CD8-positive, alpha-beta memory T cell (primary cell): ENCODE measurements around the gene UCK2. TPM values are rescaled to one million over a fixed set of nuclear protein-coding genes. Genes with fewer than 3 reads are reported as not detected.

ENCODE experiments used
- CTCF ChIA-PET: fragments of 350-600 bp; sonication (Branson Sonifier 250); formaldehyde crosslinking; loops from one replicate; lab custom pipeline; 2021; ENCODE audit warnings: antibody characterized with exemption; lab: Charles Lee
- POLR2A ChIA-PET: fragments of 350-600 bp; sonication (Branson Sonifier 250); formaldehyde crosslinking; loops from one replicate; lab custom pipeline; 2021; ENCODE audit warnings: antibody characterized with exemption; lab: Charles Lee
- DNase-seq, 5 donors: peaks; one replicate each; pipeline versions ENCODE4 v3.0.0 to v3.0.0-alpha.2; 2020 to 2022; ENCODE audit warnings: mixed read lengths in 1 of 5
- H3K27ac ChIP-seq: one replicate; pipeline ENCODE4 v1.7.0; 2013; ENCODE audit warnings: low read depth, mild to moderate bottlenecking, low read length, moderate library complexity
- H3K27me3 ChIP-seq: 2 replicates; pipeline ENCODE4 v1.7.0; 2013; ENCODE audit warnings: low read length, mild to moderate bottlenecking; ENCODE audit not compliant: insufficient read depth, poor library complexity, severe bottlenecking
- H3K36me3 ChIP-seq: 2 replicates; pipeline ENCODE4 v1.7.0; 2013; ENCODE audit warnings: mild to moderate bottlenecking, low read length, moderate library complexity; ENCODE audit not compliant: insufficient read depth
- H3K4me1 ChIP-seq: 2 replicates; pipeline ENCODE4 v1.7.0; 2013; ENCODE audit warnings: mild to moderate bottlenecking, low read length, moderate library complexity; ENCODE audit not compliant: insufficient read depth
- H3K4me3 ChIP-seq: 2 replicates; pipeline ENCODE4 v1.7.0; 2013; ENCODE audit warnings: mild to moderate bottlenecking, low read length
- H3K9me3 ChIP-seq: 2 replicates; pipeline ENCODE4 v1.7.0; 2013; ENCODE audit warnings: mild to moderate bottlenecking, low read length
- H3K27ac Mint-ChIP-seq, 8 donors: one replicate each; pipeline ENCODE4 v1.8.0; 2020 to 2021; ENCODE audit warnings: mixed read lengths in 8 of 8, mild to moderate bottlenecking in 6 of 8, inconsistent platforms in 3 of 8, moderate library complexity in 3 of 8
- H3K27me3 Mint-ChIP-seq, 2 donors: one replicate each; pipeline ENCODE4 v1.8.0; 2020 to 2021; ENCODE audit warnings: mixed read lengths in 2 of 2, mild to moderate bottlenecking in 1 of 2, moderate library complexity in 1 of 2
- H3K36me3 Mint-ChIP-seq, 3 donors: one replicate each; pipeline ENCODE4 v1.8.0; 2020 to 2021; ENCODE audit warnings: mixed read lengths in 3 of 3, inconsistent platforms in 1 of 3, mild to moderate bottlenecking in 1 of 3
- H3K4me1 Mint-ChIP-seq, 3 donors: one replicate each; pipeline ENCODE4 v1.8.0; 2020 to 2021; ENCODE audit warnings: mixed read lengths in 3 of 3, inconsistent platforms in 1 of 3, mild to moderate bottlenecking in 1 of 3
- H3K4me3 Mint-ChIP-seq, 7 donors: one replicate each; pipeline ENCODE4 v1.8.0; 2020 to 2021; ENCODE audit warnings: mixed read lengths in 7 of 7, mild to moderate bottlenecking in 6 of 7, moderate library complexity in 4 of 7, inconsistent platforms in 2 of 7
- H3K9me3 Mint-ChIP-seq, 5 donors: one replicate each; pipeline ENCODE4 v1.8.0; 2020 to 2022; ENCODE audit warnings: mixed read lengths in 5 of 5, mild to moderate bottlenecking in 3 of 5, moderate library complexity in 2 of 5, inconsistent platforms in 1 of 5
- polyA plus RNA-seq: library from polyadenylated mRNA; unstranded; fragments of 300-500 nt; fragmentation: Illumina TruSeq; gene quantifications from one replicate; pipeline ENCODE4 v1.2.3, GENCODE V29; 2021
- total RNA-seq, 2 experiments: library from RNA; stranded (reverse); gene quantifications; one replicate each; pipeline ENCODE4 v1.2.3, GENCODE V29; 2021

UCK2 gene
- total and polyA plus RNA-seq, 3 experiments from 2014 or later = 10.7 to 100 (median 97.4) TPM

GRCh38 chr1:165807613-165808012 is 19.8 kb upstream of the UCK2 start:
- CTCF ChIA-PET = no interaction called here
- no peaks in the 10 kb centered on the region for H3K9me3 ChIP-seq
- Mint-ChIP-seq H3K4me3 (no peak overlapping the region), H3K4me1 (no peaks in the 10 kb centered on the region), H3K36me3 (peaks cover 0 to 2% (median 0%) of the 10 kb centered on the region in 3 donors), H3K9me3 (no peaks in the 10 kb centered on the region), H3K27me3 (peaks cover 12 to 17% of the 10 kb centered on the region in 2 donors), H3K27ac (no peak overlapping the region)
- H3K27ac ChIP-seq = no peak overlapping the region
- no peak overlapping the region for H3K4me3 ChIP-seq
- no peaks in the 10 kb centered on the region for H3K4me1 ChIP-seq
- DNase-seq = no peak
- no peaks in the 10 kb centered on the region for H3K36me3 ChIP-seq
- H3K27me3 ChIP-seq = no peaks in the 10 kb centered on the region
- POLR2A ChIA-PET = no interaction called here

GRCh38 chr1:165815725-165816124 is 11.7 kb upstream of the UCK2 start:
- Mint-ChIP-seq H3K4me1 (no peaks in the 10 kb centered on the region), H3K36me3 (peaks cover 0 to 6% (median 2%) of the 10 kb centered on the region in 3 donors), H3K9me3 (peaks cover 0 to 4% (median 0%) of the 10 kb centered on the region in 5 donors), H3K4me3 (no peak overlapping the region), H3K27ac (no peak overlapping the region), H3K27me3 (peaks cover 8 to 34% of the 10 kb centered on the region in 2 donors)
- no peaks in the 10 kb centered on the region for H3K36me3 ChIP-seq
- no peak overlapping the region for H3K4me3 ChIP-seq
- ChIA-PET CTCF (no interaction called here), POLR2A (no interaction called here)
- H3K27ac ChIP-seq = no peak overlapping the region
- H3K4me1 ChIP-seq = no peaks in the 10 kb centered on the region
- H3K27me3 ChIP-seq = no peaks in the 10 kb centered on the region
- no peak for DNase-seq
- no peaks in the 10 kb centered on the region for H3K9me3 ChIP-seq

GRCh38 chr1:165816157-165816556 is 11.3 kb upstream of the UCK2 start:
- no peaks in the 10 kb centered on the region for H3K27me3 ChIP-seq
- Mint-ChIP-seq H3K9me3 (peaks cover 0 to 4% (median 0%) of the 10 kb centered on the region in 5 donors), H3K4me3 (no peak overlapping the region), H3K36me3 (peaks cover 0 to 6% (median 2%) of the 10 kb centered on the region in 3 donors), H3K27ac (no peak overlapping the region), H3K27me3 (peaks cover 8 to 33% of the 10 kb centered on the region in 2 donors), H3K4me1 (no peaks in the 10 kb centered on the region)
- no peak overlapping the region for H3K27ac ChIP-seq
- POLR2A ChIA-PET = no interaction called here
- H3K9me3 ChIP-seq = no peaks in the 10 kb centered on the region
- CTCF ChIA-PET = no interaction called here
- H3K4me3 ChIP-seq = no peak overlapping the region
- H3K4me1 ChIP-seq = no peaks in the 10 kb centered on the region
- DNase-seq = no peak
- H3K36me3 ChIP-seq = no peaks in the 10 kb centered on the region

- no peak overlapping the region for H3K4me3 Mint-ChIP-seq
- Histone ChIP-seq H3K9me3 (no peaks in the 10 kb centered on the region), H3K36me3 (no peaks in the 10 kb centered on the region), H3K4me3 (no peak overlapping the region), H3K27me3 (no peaks in the 10 kb centered on the region), H3K27ac (no peak overlapping the region), H3K4me1 (no peaks in the 10 kb centered on the region)
- H3K27ac Mint-ChIP-seq = no peak overlapping the region
- H3K36me3 Mint-ChIP-seq = peaks cover 0 to 6% (median 2%) of the 10 kb centered on the region in 3 donors
- no peaks in the 10 kb centered on the region for H3K4me1 Mint-ChIP-seq
- no peak for DNase-seq
- CTCF ChIA-PET = no interaction called here
- POLR2A ChIA-PET = no interaction called here
- peaks cover 6 to 30% of the 10 kb centered on the region in 2 donors for H3K27me3 Mint-ChIP-seq
- H3K9me3 Mint-ChIP-seq = peaks cover 0 to 4% (median 0%) of the 10 kb centered on the region in 5 donors
Observed at GRCh38 chr1:165816826-165817497, 10.5 kb upstream of the UCK2 start.

- no peaks in the 10 kb centered on the region for H3K9me3 ChIP-seq
- no peaks in the 10 kb centered on the region for H3K27me3 ChIP-seq
- H3K36me3 Mint-ChIP-seq = peaks cover 0 to 7% (median 0%) of the 10 kb centered on the region in 3 donors
- DNase-seq = no peak
- ChIA-PET POLR2A (no interaction called here), CTCF (interaction anchor here (0.9 to 1.1 kb wide), 2 partner anchors 23 to 55 kb away, joined by 3 read pairs; partner anchors contain the start of gene TMCO1)
- no peaks in the 10 kb centered on the region for H3K9me3 Mint-ChIP-seq
- H3K36me3 ChIP-seq = no peaks in the 10 kb centered on the region
- peak overlapping the region in 1 of 7 donors; percentile 86 for H3K4me3 Mint-ChIP-seq
- H3K27me3 Mint-ChIP-seq = no peaks in the 10 kb centered on the region
- H3K4me1 Mint-ChIP-seq = peaks cover 12 to 14% (median 12%) of the 10 kb centered on the region in 3 donors
- peaks cover 11% of the 10 kb centered on the region for H3K4me1 ChIP-seq
- no peak overlapping the region for H3K27ac Mint-ChIP-seq
- no peak overlapping the region for H3K27ac ChIP-seq
- no peak overlapping the region for H3K4me3 ChIP-seq
Observed at GRCh38 chr1:165823552-165824268, 3.7 kb upstream of the UCK2 start.

- peaks cover 15% of the 10 kb centered on the region for H3K4me1 ChIP-seq
- H3K27ac Mint-ChIP-seq = no peak overlapping the region
- DNase-seq = no peak
- H3K27ac ChIP-seq = no peak overlapping the region
- no peaks in the 10 kb centered on the region for H3K9me3 ChIP-seq
- peaks cover 17 to 20% (median 18%) of the 10 kb centered on the region in 3 donors for H3K4me1 Mint-ChIP-seq
- H3K4me3 Mint-ChIP-seq = peak overlapping the region in 1 of 7 donors; percentile 32
- POLR2A ChIA-PET = no interaction called here
- no peak overlapping the region for H3K4me3 ChIP-seq
- H3K36me3 Mint-ChIP-seq = peaks cover 0 to 7% (median 0%) of the 10 kb centered on the region in 3 donors
- no peaks in the 10 kb centered on the region for H3K36me3 ChIP-seq
- no peaks in the 10 kb centered on the region for H3K27me3 Mint-ChIP-seq
- H3K9me3 Mint-ChIP-seq = no peaks in the 10 kb centered on the region
- H3K27me3 ChIP-seq = no peaks in the 10 kb centered on the region
- CTCF ChIA-PET = interaction anchor here (1.1 kb wide), 1 partner anchor 55 kb away, joined by 3 read pairs; the partner anchor contains the start of gene TMCO1
Observed at GRCh38 chr1:165824269-165824643, 3.2 kb upstream of the UCK2 start.

GRCh38 chr1:165826565-165827267 is 698 bp upstream of the UCK2 start:
- H3K4me1 Mint-ChIP-seq = peaks cover 21 to 26% (median 22%) of the 10 kb centered on the region in 3 donors
- H3K4me3 ChIP-seq = peak overlapping the region; percentile 47
- POLR2A ChIA-PET = no interaction called here

More at GRCh38 chr1:165826565-165827267, 698 bp upstream of the UCK2 start:
- Mint-ChIP-seq H3K36me3 (peaks cover 0 to 7% (median 1%) of the 10 kb centered on the region in 3 donors), H3K27ac (peak overlapping the region in 7 of 8 donors; percentile 25 to 87 (median 79)), H3K9me3 (no peaks in the 10 kb centered on the region), H3K4me3 (peak overlapping the region; percentile 79 to 100 (median 89)), H3K27me3 (no peaks in the 10 kb centered on the region)
- CTCF ChIA-PET = interaction anchor here (1.2 kb wide), 1 partner anchor 57 kb away, joined by 3 read pairs; no protein-coding TSS in a partner anchor
- Histone ChIP-seq H3K36me3 (no peaks in the 10 kb centered on the region), H3K27me3 (no peaks in the 10 kb centered on the region), H3K27ac (no peak overlapping the region), H3K9me3 (no peaks in the 10 kb centered on the region), H3K4me1 (peaks cover 15% of the 10 kb centered on the region)
- peak in 1 of 5 donors; percentile 1 for DNase-seq
